Upper lobe of right lung (tissue), 1 donor: ENCODE measurements around the gene GKAP1. TPM values are rescaled to one million over a fixed set of nuclear protein-coding genes. Genes with fewer than 3 reads are reported as not detected.

Source experiments
- ATAC-seq: fragments of 200-7000 bp; cut with Tn5 transposase; one replicate; pipeline ENCODE4 v1.9.1; 2020; ENCODE audit warnings: mild to moderate bottlenecking, moderate library complexity
- DNase-seq: peaks from one replicate; pipeline ENCODE4 v3.0.0-alpha.2; 2020
- H3K27ac ChIP-seq: fragments of 200-600 bp; one replicate; pipeline ENCODE4 v1.8.0; 2022
- H3K27me3 ChIP-seq: fragments of 200-600 bp; one replicate; pipeline ENCODE4 v1.8.0; 2022; ENCODE audit warnings: mild to moderate bottlenecking
- H3K36me3 ChIP-seq: fragments of 200-600 bp; one replicate; pipeline ENCODE4 v1.8.0; 2022
- H3K4me1 ChIP-seq: fragments of 200-600 bp; one replicate; pipeline ENCODE4 v1.8.0; 2022
- H3K4me3 ChIP-seq: fragments of 200-600 bp; one replicate; pipeline ENCODE4 v1.8.0; 2022; ENCODE audit warnings: mild to moderate bottlenecking
- H3K9me3 ChIP-seq: fragments of 200-600 bp; one replicate; pipeline ENCODE4 v1.8.0; 2022
- CTCF ChIP-seq: fragments of 200-600 bp; IDR thresholded peaks from one replicate; pipeline ENCODE4 v1.8.0; 2022; ENCODE audit warnings: antibody characterized with exemption
- intact Hi-C: fragments of 100-400 bp; cut with DNase I; formaldehyde crosslinking; loops from one replicate; pipeline ENCODE4 v1.11.0; 2022
- total RNA-seq: library from RNA; stranded (reverse); fragmentation: NEBNext Ultra II Directional; extraction: Animal tissue kit (Norgen Biotek cat#: 25700); gene quantifications from one replicate; pipeline ENCODE4 v1.2.1, GENCODE V29; 2021
- donor health status: DM: no; HTN: yes; CAD: no; lungs with severe emphysema.

Gene GKAP1
- total RNA-seq, 1 donor from 2014 or later = 5.4 TPM

DNA sequence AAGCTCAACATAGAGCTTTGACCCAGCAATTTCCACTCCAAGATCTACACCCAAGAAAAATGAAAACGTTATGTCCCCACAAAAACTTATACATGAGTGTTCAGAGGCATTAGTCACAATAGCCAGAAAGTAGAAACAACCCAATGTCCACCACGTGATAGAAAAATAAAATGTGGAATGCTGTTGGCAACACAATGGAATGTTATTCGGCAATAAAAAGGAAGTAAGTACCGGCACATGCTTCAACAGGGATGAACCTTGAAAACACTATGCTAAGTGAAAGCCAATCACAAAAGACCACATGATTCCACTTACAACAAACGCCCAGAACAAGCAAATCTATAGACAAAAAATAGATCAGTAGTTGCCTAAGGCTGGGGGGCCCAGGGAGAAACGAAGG is 115.8 kb downstream of the GKAP1 start:
- Histone ChIP-seq H3K36me3 (no peaks in the 10 kb centered on the region), H3K4me3 (no peak overlapping the region), H3K27me3 (no peaks in the 10 kb centered on the region), H3K4me1 (peaks cover 38% of the 10 kb centered on the region), H3K27ac (no peak overlapping the region), H3K9me3 (no peaks in the 10 kb centered on the region)
- DNase-seq (no peak), ATAC-seq (peak; percentile 29)
- intact Hi-C loops = no loop called here
- TF ChIP-seq CTCF = no peak

- ATAC-seq (no peak), DNase-seq (no peak)
- Histone ChIP-seq H3K36me3 (no peaks in the 10 kb centered on the region), H3K27ac (no peak overlapping the region), H3K9me3 (no peaks in the 10 kb centered on the region), H3K4me1 (peaks cover 39% of the 10 kb centered on the region), H3K27me3 (no peaks in the 10 kb centered on the region), H3K4me3 (no peak overlapping the region)
- no peak for TF ChIP-seq CTCF
- intact Hi-C loops = no loop called here
Observed at GRCh38 chr9:83701286-83701685, 116.3 kb downstream of the GKAP1 start.

GRCh38 chr9:83699615-83700014 is 118.0 kb downstream of the GKAP1 start:
- no peak overlapping the region for H3K27ac ChIP-seq
- peaks cover 44% of the 10 kb centered on the region for H3K4me1 ChIP-seq
- no peaks in the 10 kb centered on the region for H3K27me3 ChIP-seq
- intact Hi-C loops = no loop called here
- H3K4me3 ChIP-seq = no peak overlapping the region
- ATAC-seq (no peak), DNase-seq (no peak)
- no peaks in the 10 kb centered on the region for H3K9me3 ChIP-seq
- H3K36me3 ChIP-seq = no peaks in the 10 kb centered on the region
- no peak for TF ChIP-seq CTCF

DNA sequence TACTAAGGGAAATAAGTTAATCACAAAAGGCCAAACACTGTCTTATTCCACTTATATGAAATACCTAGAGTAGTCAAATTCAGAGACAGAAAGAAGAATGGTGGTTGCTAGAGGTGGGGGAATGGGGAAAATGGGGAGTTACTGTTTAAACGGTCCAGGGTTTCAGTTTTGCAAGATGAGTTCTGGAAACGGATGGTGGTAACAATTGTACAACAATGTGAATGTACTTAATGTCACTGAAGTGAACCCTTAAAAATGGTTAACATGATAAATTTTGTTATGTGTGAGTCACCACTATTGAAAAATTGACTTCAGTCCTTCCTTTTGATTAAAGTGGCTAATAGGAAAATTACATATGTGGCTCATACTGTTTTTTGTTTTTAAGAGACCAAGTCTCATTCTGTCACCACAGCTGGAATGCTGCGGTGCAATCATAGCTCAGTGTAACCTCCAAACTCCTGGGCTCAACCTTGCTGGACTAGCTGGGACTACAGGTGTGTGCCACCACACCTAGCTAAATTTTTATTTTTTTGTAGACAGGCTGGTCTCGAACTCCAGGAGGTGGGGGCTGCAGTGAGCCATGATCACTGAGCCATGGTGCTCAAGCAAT is 118.5 kb downstream of the GKAP1 start:
- no peak for DNase-seq
- Histone ChIP-seq H3K27ac (no peak overlapping the region), H3K36me3 (no peaks in the 10 kb centered on the region), H3K4me3 (no peak overlapping the region), H3K27me3 (no peaks in the 10 kb centered on the region), H3K9me3 (no peaks in the 10 kb centered on the region), H3K4me1 (peaks cover 47% of the 10 kb centered on the region)
- TF ChIP-seq CTCF = no peak
- intact Hi-C loops = no loop called here
- no peak for ATAC-seq

GRCh38 chr9:83691492-83691891 is 126.1 kb downstream of the GKAP1 start:
- intact Hi-C loops = no loop called here
- no peak for TF ChIP-seq CTCF
- no peak for ATAC-seq
- no peak overlapping the region for H3K4me3 ChIP-seq
- no peak overlapping the region for H3K27ac ChIP-seq
- no peaks in the 10 kb centered on the region for H3K27me3 ChIP-seq
- no peaks in the 10 kb centered on the region for H3K36me3 ChIP-seq
- no peak for DNase-seq
- H3K9me3 ChIP-seq = no peaks in the 10 kb centered on the region
- peaks cover 26% of the 10 kb centered on the region for H3K4me1 ChIP-seq

Other genes with a start within 250 kb of the GKAP1 start
- gene IDNK, start 194.6 kb downstream of the GKAP1 start, total RNA-seq = 6.2 TPM
- gene UBQLN1, start 109.8 kb downstream of the GKAP1 start, total RNA-seq = 93.7 TPM
- gene KIF27, start 103.7 kb upstream of the GKAP1 start, total RNA-seq = 7.8 TPM
- gene HNRNPK, start 162.4 kb upstream of the GKAP1 start, total RNA-seq = 353 TPM
- 5.4 TPM for gene RMI1, start 163.0 kb upstream of the GKAP1 start, total RNA-seq